C4-2B (cell line): ENCODE data around the gene BRD3.

Source experiments
- H3K27ac ChIP-seq: fragments of 450-650 bp; 2 replicates; pipeline ENCODE4 v1.5.1; 2017
- ZFX ChIP-seq: fragments of 450-650 bp; IDR thresholded peaks from 2 replicates; pipeline ENCODE4 v1.6.1; 2017
- TF ChIP-seq, protein P1 (sequence below): fragments of 450-650 bp; conservative IDR thresholded peaks from 2 replicates; pipeline ENCODE4 v1.5.1; 2017; ENCODE audit warnings: mild to moderate bottlenecking

BRD3 gene

DNA sequence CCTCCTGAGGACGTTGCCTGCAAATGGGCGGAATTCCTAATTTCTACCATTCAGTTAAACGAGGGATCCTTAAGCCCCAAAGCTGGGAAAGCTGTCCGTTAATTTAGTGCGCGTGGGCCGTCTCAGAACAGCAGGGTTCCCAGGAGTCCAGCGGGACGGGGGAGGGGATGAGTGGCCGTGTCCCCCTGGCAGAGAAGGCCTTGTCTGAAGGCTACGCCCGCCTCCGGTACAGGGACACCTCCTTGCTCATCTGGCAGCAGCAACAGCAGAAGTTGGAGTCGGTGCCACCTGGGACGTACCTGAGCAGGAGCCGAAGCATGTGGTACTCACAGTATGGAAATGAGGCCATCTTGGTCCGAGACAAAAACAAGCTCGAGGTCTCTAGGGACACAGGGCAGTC lies 41.2 kb downstream of the BRD3 start:
- no peak overlapping the region for H3K27ac ChIP-seq
- TF ChIP-seq, protein P1, sequence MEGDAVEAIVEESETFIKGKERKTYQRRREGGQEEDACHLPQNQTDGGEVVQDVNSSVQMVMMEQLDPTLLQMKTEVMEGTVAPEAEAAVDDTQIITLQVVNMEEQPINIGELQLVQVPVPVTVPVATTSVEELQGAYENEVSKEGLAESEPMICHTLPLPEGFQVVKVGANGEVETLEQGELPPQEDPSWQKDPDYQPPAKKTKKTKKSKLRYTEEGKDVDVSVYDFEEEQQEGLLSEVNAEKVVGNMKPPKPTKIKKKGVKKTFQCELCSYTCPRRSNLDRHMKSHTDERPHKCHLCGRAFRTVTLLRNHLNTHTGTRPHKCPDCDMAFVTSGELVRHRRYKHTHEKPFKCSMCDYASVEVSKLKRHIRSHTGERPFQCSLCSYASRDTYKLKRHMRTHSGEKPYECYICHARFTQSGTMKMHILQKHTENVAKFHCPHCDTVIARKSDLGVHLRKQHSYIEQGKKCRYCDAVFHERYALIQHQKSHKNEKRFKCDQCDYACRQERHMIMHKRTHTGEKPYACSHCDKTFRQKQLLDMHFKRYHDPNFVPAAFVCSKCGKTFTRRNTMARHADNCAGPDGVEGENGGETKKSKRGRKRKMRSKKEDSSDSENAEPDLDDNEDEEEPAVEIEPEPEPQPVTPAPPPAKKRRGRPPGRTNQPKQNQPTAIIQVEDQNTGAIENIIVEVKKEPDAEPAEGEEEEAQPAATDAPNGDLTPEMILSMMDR, result no peak
- TF ChIP-seq ZFX, result no peak

- peak; percentile 59; the same call in 1 of the 2 replicates for TF ChIP-seq ZFX
- TF ChIP-seq, protein P1, result no peak
- peak overlapping the region; percentile 66 for H3K27ac ChIP-seq
Measured at GRCh38 chr9:134025606-134026541, 42.0 kb downstream of the BRD3 start.

DNA sequence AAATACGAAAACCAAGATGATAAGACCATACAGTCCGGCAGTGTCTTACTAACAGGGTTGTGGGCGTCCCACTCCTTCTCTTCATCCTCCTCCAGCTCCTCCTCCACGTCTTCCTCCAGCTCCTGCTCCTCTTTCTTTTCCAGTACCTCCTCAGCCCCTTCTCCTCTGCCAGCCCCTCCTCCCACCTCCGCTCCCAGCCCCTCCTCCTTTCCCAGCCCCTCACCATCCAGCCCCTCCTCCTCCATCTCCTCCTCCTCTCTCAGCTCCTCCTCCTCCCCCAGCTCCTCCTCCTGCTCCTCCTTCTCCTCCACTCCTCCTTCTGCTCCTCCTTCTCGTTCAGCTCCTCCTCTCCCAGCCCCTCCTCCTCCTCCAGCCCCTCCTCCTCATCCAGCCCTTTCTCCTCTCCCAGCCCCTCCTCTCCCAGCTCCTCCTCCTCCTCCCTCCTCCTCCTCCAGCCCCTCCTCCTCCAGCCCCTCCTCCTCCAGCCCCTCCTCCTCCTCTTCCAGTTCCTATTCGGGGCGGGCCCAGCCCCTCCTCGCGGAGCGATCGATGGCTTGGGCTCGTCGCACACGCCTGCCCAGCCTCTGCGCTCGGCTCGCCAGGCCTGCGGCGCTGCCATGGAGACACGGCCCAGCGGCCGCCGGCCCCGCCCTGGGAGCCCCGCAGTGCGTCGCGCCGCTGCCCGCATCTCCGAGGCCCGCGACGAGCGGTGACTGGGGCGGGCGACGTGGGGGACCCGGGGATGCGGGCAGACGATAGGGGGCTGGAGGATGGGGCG lies 42.8 kb downstream of the BRD3 start, which contains the start of gene BRD3OS:
Gene BRD3OS (plus strand): TSS at position 654 of the 778 bp plus-strand sequence. CDS start 1,267 bp downstream, outside the sequence.
- TF ChIP-seq, protein P1, result no peak
- TF ChIP-seq ZFX, result no peak
- H3K27ac ChIP-seq, result peak within 1 kb of the TSS; percentile 66

DNA sequence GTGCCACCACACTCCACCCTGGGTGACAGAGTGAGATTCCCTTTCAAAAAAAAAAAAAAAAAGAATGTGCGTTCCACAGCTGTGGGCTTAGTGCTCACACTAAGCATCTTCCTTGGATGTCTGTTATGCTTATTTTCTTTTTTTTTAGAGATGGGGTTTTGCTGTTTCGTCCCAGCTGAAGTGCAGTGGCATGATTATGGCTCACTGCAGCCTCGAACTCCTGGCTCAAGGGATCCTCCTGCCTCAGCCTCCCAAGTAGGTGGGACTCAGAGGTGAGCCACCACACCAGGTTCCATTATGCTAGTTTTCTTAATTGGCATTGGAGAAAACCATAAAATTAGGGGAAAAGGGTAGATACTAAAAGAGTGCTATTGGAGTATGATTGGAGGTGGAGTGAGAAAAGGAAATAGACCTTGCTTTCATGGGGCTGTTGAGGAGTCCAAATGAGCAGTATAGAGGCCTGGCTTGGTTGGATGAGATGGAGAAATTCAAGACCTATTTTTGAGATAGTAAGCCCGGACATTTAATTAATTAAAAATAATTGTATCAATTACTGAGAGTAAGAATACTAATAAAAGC lies 43.5 kb downstream of the BRD3 start:
- no peak overlapping the region for H3K27ac ChIP-seq
- TF ChIP-seq, protein P1, result no peak
- no peak for TF ChIP-seq ZFX

- H3K27ac ChIP-seq, result no peak overlapping the region
Measured at GRCh38 chr9:134014946-134015345, 52.9 kb downstream of the BRD3 start.

GRCh38 chr9:134011401-134011800 lies 56.4 kb downstream of the BRD3 start:
- no peak overlapping the region for H3K27ac ChIP-seq
- TF ChIP-seq ZFX, result no peak
- TF ChIP-seq, protein P1, result no peak

More at GRCh38 chr9:134014946-134015345, 52.9 kb downstream of the BRD3 start:
- TF ChIP-seq, protein P1, result no peak
- no peak for TF ChIP-seq ZFX
